RCC 7860 (cell line): ENCODE measurements around the gene TRAPPC12.
"Not testable (repeated sequence)": the region's sequence is repeated elsewhere in the genome, so short reads cannot be mapped to it uniquely, and the experiment has no call there.

Experiments used
- DNase-seq: peaks from one replicate; pipeline ENCODE4 v3.0.0-alpha.2; 2015; ENCODE audit warnings: low spot score
- FAIRE-seq: peaks from 2 replicates; lab custom pipeline; 2012; peaks lifted over from hg19 to GRCh38; lab: Jason Lieb, UNC

Gene TRAPPC12

GRCh38 chr2:3498783-3499394 lies 119.4 kb downstream of the TRAPPC12 start:
- DNase-seq (no peak), FAIRE-seq (no peak)

- FAIRE-seq (no peak), DNase-seq (no peak)
These were observed 120.9 kb downstream of the TRAPPC12 start for GRCh38 chr2:3500326-3500899.

GRCh38 chr2:3503046-3503445 lies 123.6 kb downstream of the TRAPPC12 start:
- DNase-seq, result no peak
- no peak for FAIRE-seq

GRCh38 chr2:3503483-3503882 lies 124.0 kb downstream of the TRAPPC12 start:
- FAIRE-seq (no peak), DNase-seq (no peak)

- DNase-seq, result no peak
- no peak for FAIRE-seq
These were observed 125.2 kb downstream of the TRAPPC12 start for GRCh38 chr2:3504741-3505140.

- DNase-seq (no peak), FAIRE-seq (no peak)
These were observed 126.3 kb downstream of the TRAPPC12 start for GRCh38 chr2:3505771-3506170.

GRCh38 chr2:3512086-3512485 lies 132.6 kb downstream of the TRAPPC12 start:
- DNase-seq, result no peak
- FAIRE-seq, result no peak

GRCh38 chr2:3513026-3513810 lies 133.7 kb downstream of the TRAPPC12 start:
- FAIRE-seq, result no peak
- DNase-seq, result no peak

GRCh38 chr2:3515438-3515837 lies 135.9 kb downstream of the TRAPPC12 start:
- FAIRE-seq, DNase-seq: not testable (repeated sequence)

- DNase-seq (no peak), FAIRE-seq (no peak)
These were observed 137.3 kb downstream of the TRAPPC12 start for GRCh38 chr2:3516831-3517230.

- FAIRE-seq, result no peak
- no peak for DNase-seq
These were observed 138.5 kb downstream of the TRAPPC12 start for GRCh38 chr2:3517948-3518495.

- FAIRE-seq (no peak), DNase-seq (peak; percentile 96)
These were observed 139.2 kb downstream of the TRAPPC12 start for GRCh38 chr2:3518496-3519254.

- DNase-seq (peak; percentile 52), FAIRE-seq (no peak)
These were observed 140.0 kb downstream of the TRAPPC12 start, which contains the start of gene ADI1 for GRCh38 chr2:3519255-3520205. Gene ADI1, minus strand, starts transcription at chr2:3519531. Its CDS starts 44 bp downstream, at chr2:3519487.

GRCh38 chr2:3520591-3520990 lies 141.1 kb downstream of the TRAPPC12 start:
- FAIRE-seq (no peak), DNase-seq (no peak)

GRCh38 chr2:3522961-3523421 lies 143.5 kb downstream of the TRAPPC12 start:
- FAIRE-seq, result no peak
- no peak for DNase-seq

GRCh38 chr2:3523551-3524041 lies 144.1 kb downstream of the TRAPPC12 start:
- no peak for FAIRE-seq

GRCh38 chr2:3526871-3527270 lies 147.4 kb downstream of the TRAPPC12 start:
- DNase-seq, result no peak
- FAIRE-seq, result no peak

More at GRCh38 chr2:3523551-3524041, 144.1 kb downstream of the TRAPPC12 start:
- no peak for DNase-seq

GRCh38 chr2:3527886-3528785 lies 148.6 kb downstream of the TRAPPC12 start:
- DNase-seq, result no peak
- FAIRE-seq, result no peak
